ENCODE data around the gene FMN2. TPM values are rescaled to one million over a fixed set of nuclear protein-coding genes. Genes with fewer than 3 reads are reported as not detected.

The FMN2 gene
- total RNA-seq, 1 experiment from 2014 or later, result 4.6 TPM

DNA sequence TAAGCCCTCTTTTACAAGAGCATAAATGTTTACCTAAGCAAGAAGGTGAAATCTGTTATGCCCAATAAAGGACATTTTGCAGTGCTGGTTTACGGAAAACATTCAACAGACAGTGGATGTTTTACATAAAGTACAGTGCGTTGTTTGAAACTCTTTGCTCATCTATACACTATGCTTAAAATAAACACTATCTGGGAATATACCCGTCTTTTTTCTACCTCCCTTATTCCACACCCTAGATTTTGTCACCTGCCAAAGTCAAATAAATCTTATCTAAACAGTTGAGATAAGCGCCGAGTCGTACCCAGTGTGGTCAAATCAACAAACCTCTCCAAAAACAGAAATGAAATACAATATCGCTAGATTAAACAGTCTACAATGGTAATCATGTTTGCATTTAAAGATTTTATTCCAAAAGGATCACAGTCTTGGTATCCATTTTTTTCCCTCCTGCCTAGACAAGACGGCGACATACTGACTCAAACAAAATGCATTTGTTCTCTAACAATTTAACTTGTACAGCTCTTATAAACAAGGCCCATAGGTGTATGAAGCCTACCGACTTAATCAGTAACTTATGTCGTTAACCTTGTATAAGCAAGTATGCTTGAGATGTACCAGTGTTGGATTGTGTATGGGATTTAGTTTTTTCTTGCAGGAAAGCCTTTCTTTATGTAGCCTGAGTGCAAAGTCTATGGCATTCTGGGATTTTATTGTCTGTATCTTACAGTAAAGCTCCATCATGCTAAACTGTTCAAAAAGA is 189.1 kb downstream of the FMN2 start:
- H3K36me3 ChIP-seq (ENCODE audit: low read depth, low read length), result no peaks in the 10 kb centered on the region; the same call in 1 of the 2 replicates
- H3K27me3 ChIP-seq (ENCODE audit: low read length), result no peaks in the 10 kb centered on the region
- no peaks in the 10 kb centered on the region for H3F3A ChIP-seq (ENCODE audit: low read length, unreplicated experiment)
- no peaks in the 10 kb centered on the region for H3K79me2 ChIP-seq (ENCODE audit: low read length)
- H3K9ac ChIP-seq (ENCODE audit: low read length), result no peak overlapping the region
- H3K4me2 ChIP-seq (ENCODE audit: low read length), result no peak overlapping the region
- DNase-seq (no peak), ATAC-seq (no peak)
- H3K4me3 ChIP-seq (ENCODE audit: low read length), result no peak overlapping the region
- H2AFZ ChIP-seq (ENCODE audit: low read length), result no peak overlapping the region
- no TSS peak for BruUV-seq (replicated peaks)
- CTCF ChIA-PET, result no interaction called here
- intact Hi-C loops (cut with micrococcal nuclease), result no loop called here
- no peaks in the 10 kb centered on the region for H4K20me1 ChIP-seq (ENCODE audit: low read length)
- H3K27ac ChIP-seq (ENCODE audit: low read length), result no peak overlapping the region
- TF ChIP-seq EZH2 (IDR thresholded peaks at IDR 0.05; ENCODE audit: low read length, unreplicated experiment) (no peak), EZH2phosphoT487 (IDR thresholded peaks at IDR 0.05; ENCODE audit: borderline replicate concordance, low read length) (no peak)
- TF ChIP-seq, protein P1, sequence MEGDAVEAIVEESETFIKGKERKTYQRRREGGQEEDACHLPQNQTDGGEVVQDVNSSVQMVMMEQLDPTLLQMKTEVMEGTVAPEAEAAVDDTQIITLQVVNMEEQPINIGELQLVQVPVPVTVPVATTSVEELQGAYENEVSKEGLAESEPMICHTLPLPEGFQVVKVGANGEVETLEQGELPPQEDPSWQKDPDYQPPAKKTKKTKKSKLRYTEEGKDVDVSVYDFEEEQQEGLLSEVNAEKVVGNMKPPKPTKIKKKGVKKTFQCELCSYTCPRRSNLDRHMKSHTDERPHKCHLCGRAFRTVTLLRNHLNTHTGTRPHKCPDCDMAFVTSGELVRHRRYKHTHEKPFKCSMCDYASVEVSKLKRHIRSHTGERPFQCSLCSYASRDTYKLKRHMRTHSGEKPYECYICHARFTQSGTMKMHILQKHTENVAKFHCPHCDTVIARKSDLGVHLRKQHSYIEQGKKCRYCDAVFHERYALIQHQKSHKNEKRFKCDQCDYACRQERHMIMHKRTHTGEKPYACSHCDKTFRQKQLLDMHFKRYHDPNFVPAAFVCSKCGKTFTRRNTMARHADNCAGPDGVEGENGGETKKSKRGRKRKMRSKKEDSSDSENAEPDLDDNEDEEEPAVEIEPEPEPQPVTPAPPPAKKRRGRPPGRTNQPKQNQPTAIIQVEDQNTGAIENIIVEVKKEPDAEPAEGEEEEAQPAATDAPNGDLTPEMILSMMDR (conservative IDR thresholded peaks at IDR 0.05; ENCODE audit: low read depth, low read length), result no peak
- POLR2A ChIA-PET (ENCODE audit: unreplicated experiment), result no interaction called here
- H3K9me3 ChIP-seq (ENCODE audit: low read length), result no peaks in the 10 kb centered on the region
- no peaks in the 10 kb centered on the region for H3K9me2 ChIP-seq (replicated peaks; ENCODE audit: low read length)
- H3K4me1 ChIP-seq (ENCODE audit: insufficient read depth, low read length), result 0 out of 2 replicates have a peak, but pooled peaks cover 5% of the 10 kb centered on the region

DNA sequence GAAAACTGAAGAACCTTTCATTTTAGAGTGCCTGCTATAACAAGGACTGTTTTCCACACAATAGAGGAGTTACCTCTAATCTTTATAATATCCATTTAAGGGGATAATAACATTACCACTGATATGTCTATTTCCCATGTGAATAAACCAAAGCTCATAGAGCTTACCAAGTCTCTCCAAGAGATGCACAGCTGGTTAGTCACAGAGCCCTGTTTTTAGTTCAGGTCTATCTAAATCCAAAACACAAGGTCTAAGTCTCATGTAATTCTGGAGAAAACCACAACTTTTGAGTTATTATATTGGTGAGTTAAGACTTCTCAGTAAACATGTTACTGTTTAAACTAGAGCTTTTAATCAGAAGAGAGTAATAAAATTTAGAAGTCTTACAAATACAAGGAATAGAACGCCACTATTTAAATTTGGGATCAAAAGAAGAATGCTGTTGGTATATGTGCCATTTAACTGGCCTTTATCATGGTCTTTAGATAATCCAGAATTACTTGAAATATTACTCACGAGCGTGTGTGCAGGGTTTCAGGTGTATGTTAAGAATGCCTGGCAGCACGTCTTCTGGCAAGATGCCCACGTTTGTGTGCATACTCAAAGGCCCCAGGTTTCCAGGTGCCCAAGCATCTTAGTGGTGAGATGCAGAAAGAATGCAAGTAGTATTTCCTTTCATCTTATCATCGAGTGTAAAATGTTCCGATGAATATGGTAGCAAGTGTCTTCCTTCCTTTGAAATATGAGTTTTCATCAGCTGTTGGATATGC is 190.6 kb downstream of the FMN2 start:
- Histone ChIP-seq H3K4me1 (ENCODE audit: insufficient read depth, low read length) (0 out of 2 replicates have a peak, but pooled peaks cover 5% of the 10 kb centered on the region), H3K79me2 (ENCODE audit: low read length) (no peaks in the 10 kb centered on the region), H3K9me3 (ENCODE audit: low read length) (no peaks in the 10 kb centered on the region), H4K20me1 (ENCODE audit: low read length) (no peaks in the 10 kb centered on the region), H3K27ac (ENCODE audit: low read length) (no peak overlapping the region), H3K9ac (ENCODE audit: low read length) (no peak overlapping the region), H2AFZ (ENCODE audit: low read length) (no peak overlapping the region), H3K36me3 (ENCODE audit: low read depth, low read length) (no peaks in the 10 kb centered on the region), H3K9me2 (replicated peaks; ENCODE audit: low read length) (no peaks in the 10 kb centered on the region), H3K27me3 (ENCODE audit: low read length) (no peaks in the 10 kb centered on the region), H3F3A (ENCODE audit: low read length, unreplicated experiment) (no peaks in the 10 kb centered on the region), H3K4me2 (ENCODE audit: low read length) (no peak overlapping the region), H3K4me3 (ENCODE audit: low read length) (no peak overlapping the region)
- DNase-seq, result peak; percentile 44
- no peak for TF ChIP-seq EZH2 (IDR thresholded peaks at IDR 0.05; ENCODE audit: low read length, unreplicated experiment)
- TF ChIP-seq, protein P1 (conservative IDR thresholded peaks at IDR 0.05; ENCODE audit: low read depth, low read length), result no peak
- TF ChIP-seq EZH2phosphoT487 (IDR thresholded peaks at IDR 0.05; ENCODE audit: borderline replicate concordance, low read length), result no peak
- ChIA-PET CTCF (no interaction called here), POLR2A (ENCODE audit: unreplicated experiment) (no interaction called here)
- intact Hi-C loops (cut with micrococcal nuclease), result no loop called here
- ATAC-seq, result no peak
- BruUV-seq (replicated peaks), result no TSS peak

Measured in PC-3 (cell line).